Raji (cell line): Measurements from ENCODE around the gene RECQL5.

Experiments used
- POLR2A ChIP-seq: IDR thresholded peaks from 2 replicates; pipeline ENCODE4 v1.6.1; 2011; ENCODE audit warnings: low read depth, low read length, control low read depth; ENCODE audit not compliant: insufficient read depth

Gene RECQL5

DNA sequence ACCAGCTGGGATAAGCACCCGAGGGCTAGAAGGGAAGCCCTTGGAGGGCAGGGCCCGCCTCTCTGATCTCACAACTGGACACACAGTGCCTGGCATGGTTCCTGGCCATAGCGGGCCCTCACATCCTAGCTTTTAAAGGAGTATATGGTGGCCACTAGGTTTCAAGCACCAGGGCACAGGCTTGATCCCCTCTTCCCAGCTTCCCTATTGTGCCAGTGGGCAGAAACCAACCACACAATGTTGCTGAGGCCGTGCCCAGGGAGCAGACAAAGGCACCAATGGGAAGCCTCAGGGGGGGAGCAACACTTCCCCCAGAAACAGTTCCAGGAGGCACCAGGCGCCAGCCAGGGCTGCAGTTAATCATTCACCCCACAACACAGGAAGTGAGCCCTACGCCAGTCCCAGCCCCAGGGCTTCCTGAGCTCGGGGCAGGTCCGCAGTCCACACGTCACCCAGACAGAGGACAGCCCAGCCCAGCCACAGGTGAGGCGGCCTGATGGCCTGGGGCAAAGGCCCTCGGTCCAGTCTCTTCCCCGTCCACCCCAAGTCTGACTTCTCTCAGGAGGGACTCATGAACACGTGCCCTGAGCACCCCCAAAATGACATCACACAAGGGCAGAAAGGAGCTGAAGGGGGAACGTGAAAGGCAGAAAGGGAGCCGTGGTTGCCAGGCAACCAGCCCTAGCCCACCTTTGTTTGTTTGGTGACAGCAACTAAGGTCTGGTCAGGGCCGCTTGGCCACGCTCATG, 20.9 kb downstream of the RECQL5 start:
- TF ChIP-seq POLR2A, result no peak

DNA sequence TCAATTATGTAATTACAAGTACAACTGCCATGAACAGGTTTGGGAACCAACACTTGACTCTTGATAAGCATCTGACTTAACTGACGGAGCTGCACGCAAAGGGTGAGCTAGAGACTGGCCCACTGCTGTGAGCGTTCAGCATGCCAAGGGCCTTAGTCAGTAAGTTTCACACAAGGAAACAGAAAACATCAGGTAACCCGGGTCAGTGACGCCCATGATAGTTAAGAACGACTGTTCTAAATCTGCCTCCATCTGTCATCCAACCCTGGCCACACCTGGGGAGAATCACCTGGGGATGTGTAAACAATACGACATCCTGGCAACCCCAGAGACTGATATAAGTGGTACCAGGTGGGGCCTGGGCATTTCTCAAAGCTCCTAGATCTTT, 21.5 kb downstream of the RECQL5 start:
- no peak for TF ChIP-seq POLR2A

DNA sequence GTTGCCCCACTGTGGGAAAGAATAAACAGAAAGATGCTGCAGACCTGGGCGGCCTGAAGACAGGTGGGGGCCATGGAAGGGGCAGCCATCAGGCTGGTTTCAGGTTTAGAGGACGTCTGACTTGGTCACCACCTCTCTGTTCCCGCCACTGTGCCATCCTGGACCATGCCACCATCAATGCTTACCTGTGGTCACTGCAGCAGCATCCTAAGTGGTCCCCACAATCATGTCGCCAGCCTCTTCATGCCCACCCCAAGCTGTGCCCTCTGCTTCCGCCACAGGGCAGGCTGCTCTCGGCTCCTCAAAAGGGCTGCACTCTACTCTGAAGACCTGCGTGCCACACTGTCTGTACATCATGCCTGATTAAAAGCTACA, 23.3 kb downstream of the RECQL5 start:
- no peak for TF ChIP-seq POLR2A

DNA sequence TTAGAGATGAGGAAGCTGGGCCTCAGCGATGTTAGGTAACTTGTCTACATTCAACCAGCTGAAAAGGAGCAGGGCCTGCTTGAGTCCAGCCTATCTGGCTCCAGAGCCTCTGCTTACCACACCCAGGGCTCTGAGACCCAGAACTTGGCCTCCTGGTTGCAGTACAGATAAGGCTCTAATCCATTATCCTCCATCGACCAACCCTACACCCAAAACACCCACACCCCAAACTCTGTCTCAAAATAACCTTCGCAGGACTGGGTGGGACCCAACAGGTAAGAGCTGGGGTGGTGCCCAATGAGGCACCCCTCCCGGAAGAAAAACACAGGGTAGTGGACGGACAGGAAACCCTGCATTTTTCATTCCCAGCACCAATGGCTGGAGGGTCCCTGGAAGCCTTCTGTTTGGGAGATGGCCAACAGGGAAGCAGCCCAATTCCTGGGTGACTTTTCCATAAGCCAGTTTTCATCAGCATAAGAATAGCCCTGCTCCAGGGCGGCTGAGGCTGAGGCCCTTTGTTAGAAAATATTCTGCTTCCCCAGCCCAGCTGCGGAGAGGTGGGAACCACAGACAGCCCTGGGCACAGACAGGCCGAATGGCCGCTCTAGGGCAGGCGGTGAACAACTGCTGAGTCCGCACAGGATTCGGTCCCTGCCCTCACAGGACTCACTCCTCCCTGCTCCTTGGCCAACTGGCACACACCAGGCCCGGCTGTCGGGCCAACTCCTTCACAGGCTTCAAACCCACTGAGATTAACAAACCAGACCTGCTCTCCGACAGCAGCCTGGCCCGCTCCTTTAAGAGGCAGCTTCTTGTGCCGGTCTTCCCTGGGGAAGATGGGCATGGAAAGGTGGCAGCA, 23.9 kb downstream of the RECQL5 start:
- no peak for TF ChIP-seq POLR2A

DNA sequence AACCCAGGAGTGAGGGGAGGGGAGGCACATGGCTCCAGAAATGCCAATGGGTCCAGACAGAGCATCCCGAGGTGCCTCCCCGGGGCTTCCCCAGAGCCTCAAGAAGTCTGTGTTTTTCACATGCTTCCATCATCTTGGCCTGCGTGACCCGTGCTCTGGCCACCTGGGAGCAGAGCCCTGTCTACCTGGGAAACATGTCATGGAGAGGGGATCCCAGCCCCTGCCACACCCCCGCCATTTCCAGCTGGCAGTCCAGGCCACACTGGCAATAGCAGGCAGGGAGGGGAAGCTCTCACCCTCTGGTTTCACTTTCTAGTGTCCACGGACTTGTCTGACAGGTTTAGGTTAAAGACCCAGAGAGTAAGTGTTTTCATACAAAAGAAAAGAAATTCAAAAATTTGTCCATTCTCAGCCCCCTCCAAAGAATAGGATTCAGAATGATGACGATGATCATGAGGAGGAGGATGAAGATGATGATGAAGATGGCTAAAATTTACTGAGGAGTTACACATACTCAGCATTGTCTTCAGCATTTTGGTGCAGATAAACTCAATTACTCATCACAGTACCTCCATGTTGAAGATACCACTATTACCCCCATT, 24.7 kb downstream of the RECQL5 start:
- TF ChIP-seq POLR2A, result no peak

DNA sequence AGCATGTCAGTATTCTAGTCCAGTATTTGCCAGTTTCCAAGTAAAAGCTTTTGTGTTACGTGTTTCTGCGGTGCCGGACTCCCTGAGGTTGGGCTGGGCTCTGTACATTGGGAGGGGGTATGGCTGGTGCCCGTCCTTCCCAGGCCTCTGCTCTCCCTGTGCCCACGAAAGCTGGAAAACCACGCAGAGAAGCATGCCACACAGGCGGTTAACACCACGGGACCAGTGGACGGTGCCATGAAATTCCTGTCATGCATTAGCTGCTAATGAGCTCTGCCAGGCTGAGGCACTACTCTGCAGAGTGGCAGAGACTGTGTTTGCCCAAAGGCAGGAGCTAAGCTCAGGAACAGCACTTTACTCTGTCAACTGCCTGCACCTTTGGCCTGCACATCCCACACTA, 25.6 kb downstream of the RECQL5 start:
- no peak for TF ChIP-seq POLR2A

DNA sequence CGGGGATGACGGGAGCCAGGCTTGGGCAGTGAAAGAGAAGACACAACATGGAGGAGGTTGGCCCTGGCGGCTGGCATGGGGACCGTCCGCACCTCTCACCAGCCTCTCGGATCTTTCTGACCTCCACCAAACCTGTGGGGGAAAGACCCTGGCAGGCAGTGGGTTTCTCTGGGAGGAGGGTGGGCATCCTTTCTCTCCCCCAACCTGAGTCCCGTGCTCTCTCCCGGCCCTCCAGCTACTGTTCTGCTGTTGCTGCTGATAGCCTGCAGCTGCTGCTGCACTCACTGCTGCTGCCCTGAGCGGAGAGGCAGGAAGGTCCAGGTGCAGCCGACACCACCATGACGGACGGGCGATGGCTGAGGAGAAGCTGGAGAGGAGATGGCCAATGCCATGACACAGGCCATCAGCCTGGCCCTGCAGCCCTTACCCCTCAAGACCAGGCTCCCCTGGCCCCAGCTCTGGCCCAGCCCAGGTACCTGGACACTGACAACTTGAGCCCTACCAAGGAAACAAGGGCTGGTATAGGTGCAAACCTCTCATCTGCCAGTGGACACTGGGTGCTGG, 26.3 kb downstream of the RECQL5 start:
- no peak for TF ChIP-seq POLR2A

DNA sequence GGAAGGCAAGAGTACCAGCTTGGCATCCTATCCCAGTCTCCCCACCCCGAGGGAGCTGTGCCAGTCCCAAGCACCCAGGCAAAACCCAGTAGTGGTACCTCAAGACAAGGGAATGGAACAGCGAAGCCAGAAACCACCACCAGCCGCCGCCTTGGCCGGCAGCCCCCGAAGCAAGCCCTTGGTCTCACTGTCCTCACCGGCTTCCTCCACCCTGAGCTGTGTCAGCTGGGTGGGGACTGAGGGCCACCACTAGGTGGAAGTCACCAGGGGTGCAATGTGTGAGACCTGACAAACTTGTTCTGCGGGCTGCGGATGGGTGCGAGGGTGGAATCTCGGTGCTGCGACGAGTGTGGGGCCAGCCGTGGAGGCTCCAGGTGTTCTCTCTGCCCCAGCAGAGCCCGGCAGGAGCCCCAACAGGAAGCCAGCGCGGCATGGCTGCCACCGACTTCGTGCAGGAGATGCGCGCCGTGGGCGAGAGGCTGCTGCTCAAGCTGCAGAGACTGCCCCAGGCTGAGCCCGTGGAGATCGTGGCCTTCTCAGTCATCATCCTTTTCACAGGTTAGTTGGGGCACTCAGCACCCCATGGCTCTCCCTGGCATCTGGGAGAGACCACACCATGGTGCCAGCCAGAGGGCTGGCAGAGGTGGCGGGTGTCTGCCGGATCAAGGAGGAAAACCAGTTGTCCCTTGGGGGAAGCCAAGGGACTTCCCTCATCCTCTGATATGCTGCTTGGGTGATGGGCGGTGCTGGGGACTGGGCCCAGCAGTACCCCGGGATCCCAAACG, 27.0 kb downstream of the RECQL5 start:
- no peak for TF ChIP-seq POLR2A

DNA sequence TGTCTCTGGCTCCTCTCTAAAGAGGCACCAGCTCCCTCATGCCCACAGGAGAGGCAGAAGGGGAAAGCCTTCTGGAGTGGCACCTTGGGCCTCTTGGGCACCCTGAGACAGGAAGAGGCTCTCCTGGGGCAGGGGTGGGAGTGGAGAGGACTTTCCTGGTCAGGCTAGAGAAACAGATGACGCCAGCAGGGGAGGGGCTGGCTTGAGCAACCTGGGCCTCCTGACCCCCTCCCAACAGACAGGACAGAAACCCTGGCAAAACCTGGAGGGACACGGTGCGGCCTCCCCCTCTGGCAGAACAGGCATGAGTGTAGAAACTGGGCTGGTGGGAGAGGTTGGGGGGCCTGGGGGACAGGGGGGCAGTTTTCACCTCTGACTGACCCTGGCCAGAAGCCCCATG, 27.6 kb downstream of the RECQL5 start:
- no peak for TF ChIP-seq POLR2A

DNA sequence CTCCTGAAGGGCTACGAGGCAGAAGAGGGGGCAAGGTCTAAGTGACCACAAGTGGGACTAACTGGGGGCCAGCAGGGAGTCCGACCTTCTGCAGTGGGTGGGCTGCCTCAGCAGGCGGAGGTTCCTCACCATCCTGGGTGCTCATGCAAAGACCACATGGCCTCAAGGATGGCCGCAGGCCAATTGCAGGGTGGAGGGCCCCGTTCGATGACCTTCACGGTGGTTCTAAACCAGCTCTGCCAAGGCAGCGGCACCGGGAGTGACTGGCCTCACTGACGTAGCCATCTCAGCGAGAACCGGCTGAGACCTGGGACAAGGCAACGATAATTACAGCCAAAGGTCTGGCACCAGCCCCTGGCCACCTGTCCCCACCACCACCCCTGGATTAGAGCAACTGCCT, 28.1 kb downstream of the RECQL5 start:
- no peak for TF ChIP-seq POLR2A

DNA sequence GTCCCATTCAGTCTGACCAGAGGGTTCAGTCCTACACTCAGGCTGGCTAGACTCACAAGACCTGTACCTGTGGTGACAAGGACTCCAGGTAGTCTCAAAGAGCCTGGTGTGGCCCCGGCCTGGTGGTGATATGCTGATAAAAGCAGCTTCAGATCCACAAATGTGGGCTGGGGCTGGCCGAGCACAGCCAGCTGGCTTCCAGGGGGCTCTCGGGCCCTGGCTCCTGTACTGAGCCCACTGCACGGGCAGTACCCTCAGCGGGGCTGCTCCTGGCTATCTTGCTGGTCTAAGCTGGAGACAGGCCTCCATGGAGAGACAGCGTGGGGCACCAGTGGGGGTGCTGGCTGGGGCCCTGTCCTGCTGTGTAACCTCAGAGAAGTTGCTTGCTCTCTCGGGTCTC, 29.4 kb downstream of the RECQL5 start:
- no peak for TF ChIP-seq POLR2A

DNA sequence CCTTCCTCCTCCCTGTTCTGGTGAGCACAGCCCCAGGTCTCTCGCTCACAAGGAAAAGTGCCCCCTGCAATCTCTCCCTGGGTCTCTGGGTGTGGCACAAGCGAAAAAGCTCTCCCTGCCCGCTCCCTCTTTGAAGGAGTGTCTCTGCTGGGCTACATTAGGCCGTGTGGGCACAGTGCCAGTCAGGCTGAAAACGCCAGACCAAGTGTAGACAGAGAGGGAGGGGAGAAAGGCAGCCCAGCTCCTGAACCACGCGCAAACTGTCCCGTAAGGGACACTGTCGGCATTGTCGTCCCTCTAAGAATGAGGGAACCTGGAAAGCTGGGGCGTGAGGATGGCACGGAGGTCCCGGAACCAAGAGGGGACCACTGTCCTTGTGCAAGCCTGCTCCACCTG, 29.8 kb downstream of the RECQL5 start:
- TF ChIP-seq POLR2A, result no peak

DNA sequence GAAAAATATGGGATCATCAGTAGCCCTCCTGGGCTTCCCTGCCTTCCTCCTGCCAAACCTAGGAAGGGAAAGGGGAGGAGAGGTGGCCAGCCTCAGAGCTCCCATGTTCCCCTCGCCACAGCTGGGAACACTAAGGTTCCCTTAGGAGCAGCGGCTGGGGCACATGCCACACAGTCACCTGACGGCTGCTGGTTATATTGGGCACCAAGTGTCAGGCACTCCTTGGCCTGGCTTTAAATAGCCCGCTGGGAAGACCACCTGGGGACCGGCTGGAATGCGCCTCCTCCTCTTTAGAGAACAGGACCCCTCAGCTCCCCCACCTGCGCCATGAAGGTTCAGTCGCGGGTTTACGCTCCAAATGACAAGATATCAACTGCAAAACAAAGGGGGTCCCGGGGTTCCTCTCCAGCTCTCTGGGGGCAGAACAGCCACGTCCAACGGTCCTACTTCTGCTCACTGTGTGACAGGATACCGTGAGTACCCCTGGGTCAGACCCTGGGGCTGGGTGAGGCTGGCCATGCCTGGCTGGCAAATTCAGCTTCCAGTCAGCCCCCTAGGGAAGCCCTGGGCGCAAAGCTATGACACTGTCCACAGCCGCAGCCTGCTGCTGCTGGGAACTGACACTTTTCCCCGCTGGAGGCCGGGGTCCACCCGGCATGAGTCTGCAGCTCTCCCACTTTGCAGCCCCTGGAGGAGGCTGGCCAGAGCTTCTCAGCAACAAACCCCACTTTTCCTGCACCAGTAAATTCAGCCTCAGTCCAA, 30.4 kb downstream of the RECQL5 start:
- no peak for TF ChIP-seq POLR2A

DNA sequence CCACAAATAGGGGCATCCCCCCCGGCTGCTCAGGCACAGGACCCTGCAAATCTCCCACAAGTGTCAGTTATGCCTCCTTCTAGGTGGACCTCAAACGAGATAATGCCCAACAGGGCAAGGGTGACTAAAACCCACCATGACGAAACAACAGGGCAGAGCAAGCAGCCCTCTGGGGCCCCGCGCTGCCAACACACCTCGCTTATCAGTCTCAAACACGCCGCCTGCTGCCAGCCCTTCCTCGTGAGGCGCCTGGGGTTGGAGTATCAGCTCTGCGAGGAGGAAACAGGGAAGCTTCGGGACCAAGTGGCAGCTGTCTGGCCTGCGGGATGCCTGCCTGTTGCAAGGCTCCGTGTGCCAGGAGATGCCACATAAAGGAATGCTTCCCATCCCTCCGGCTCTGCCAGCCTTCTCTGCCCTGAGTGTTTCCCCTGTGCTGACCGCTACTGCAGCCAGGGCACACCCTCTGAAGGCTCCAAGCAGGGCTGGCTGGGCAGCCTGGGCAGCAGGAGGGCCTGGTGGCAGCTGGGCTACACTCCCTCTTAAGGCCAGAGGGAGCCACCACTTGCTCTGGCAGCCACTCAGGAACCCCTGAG, 31.2 kb downstream of the RECQL5 start:
- TF ChIP-seq POLR2A, result no peak
